Inflammatory macrophage treated with lipopolysaccharide for 4 hours (primary cell): Measurements from ENCODE around the gene NAV2.
"Not testable (repeated sequence)": the region's sequence is repeated elsewhere in the genome, so short reads cannot be mapped to it uniquely, and the experiment has no call there.

Source experiments
- DNase-seq: peaks from one replicate; pipeline ENCODE4 v3.0.0-alpha.2; 2020

Gene NAV2

DNA sequence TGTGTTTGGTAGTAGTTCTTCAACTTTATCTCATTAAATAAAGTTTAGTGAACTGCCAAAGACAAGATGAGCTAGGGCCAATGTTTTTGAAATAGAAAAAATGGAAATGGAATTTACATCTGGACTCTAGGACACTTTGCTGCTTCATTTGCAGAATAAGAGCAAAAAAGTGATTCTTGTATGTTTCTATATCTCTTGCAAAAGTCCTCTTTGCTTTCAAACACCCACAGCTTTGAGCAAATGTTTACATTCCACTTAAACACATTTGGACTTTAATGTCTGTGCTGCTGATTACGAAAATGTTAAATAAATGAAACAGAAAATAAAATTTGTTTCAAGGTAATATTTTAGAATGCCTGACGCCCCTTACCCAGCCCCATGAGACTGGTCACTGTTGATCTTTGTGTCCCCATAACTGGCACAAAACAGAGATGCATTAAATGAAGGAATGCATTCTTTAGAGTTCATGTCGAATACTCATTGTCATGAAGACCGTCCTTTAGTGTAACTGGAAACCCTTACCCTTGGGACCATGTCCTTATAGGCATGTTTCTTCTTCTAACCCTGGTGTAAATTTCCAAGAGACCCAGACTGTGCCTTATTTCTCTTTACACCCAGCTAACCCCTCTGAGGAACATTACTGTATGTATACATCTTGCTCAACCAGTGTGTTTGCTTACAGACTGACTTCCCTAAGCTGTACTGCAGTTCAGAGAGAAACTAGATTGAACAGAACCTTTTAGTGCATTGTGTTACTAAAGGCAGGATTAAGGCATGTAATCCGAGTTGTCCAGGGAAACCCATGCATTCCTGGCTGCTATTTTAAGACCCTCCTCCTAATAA is 199.7 kb downstream of the NAV2 start:
- no peak for DNase-seq

DNA sequence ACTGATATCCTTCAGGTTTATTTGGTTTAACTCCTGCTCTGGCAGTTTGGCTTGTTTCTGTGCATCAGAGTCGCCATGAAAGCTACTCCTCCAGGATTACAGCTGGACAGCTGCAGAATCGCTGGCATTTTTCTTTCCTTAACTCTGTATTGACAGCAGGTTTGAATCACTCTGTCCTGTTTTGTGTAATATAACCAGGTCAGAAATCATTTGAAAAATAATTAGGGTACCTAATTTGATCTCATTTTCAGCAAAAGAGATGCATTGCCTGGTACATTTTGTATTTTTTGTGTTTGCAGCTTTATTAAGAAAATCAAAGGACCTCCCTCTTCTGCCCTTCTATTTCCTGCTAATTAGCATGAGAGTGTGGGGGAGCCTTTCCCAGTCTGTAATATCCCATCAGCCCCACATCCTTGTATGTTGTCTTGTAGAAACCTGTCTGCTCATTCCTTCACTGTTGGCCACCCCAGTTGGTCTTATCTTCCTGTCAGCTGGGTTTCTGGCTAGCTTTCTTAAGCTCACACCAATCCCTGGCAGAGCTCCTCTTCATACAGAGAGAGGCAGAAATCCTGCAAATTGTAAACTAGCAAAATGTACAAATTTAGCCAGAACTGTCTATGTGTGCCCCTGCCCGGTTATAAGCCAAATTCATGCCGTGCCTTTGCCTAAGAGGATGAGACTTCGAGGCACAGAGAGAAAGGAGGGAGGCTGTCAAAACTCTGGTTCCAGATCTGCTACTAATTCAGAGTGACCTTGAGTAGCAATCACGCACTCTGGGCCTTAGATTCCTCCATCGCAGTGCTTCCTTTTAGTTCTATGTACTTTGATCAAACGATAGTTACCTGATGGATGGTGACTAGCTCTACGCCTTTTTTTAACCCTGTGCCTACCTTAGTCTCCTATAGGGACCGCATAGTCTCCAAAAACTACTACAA is 200.6 kb downstream of the NAV2 start:
- DNase-seq, result no peak

- DNase-seq, result no peak
Observed at GRCh38 chr11:19913893-19914249, 201.2 kb downstream of the NAV2 start.

- no peak for DNase-seq
Observed at GRCh38 chr11:19915808-19916207, 203.2 kb downstream of the NAV2 start.

DNA sequence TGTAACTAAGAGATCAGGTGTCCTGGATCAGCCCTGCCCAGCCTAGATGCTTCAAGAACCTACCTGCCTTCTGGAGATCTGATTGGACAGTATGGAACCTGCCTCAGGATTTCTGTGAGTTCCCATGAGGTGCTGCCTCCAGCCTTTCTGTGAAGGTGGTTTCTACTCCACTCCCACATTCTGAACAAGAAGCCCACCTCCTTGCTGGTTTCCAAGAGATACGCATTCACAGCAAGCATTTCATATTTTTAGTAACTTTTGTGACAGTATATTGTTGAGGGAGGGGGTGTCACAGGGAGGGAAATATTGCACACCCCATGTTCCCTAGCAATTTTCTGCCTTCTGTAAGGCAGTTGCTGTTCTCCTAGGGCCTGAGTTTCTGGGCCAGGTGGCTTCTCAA is 204.4 kb downstream of the NAV2 start:
- no peak for DNase-seq

DNA sequence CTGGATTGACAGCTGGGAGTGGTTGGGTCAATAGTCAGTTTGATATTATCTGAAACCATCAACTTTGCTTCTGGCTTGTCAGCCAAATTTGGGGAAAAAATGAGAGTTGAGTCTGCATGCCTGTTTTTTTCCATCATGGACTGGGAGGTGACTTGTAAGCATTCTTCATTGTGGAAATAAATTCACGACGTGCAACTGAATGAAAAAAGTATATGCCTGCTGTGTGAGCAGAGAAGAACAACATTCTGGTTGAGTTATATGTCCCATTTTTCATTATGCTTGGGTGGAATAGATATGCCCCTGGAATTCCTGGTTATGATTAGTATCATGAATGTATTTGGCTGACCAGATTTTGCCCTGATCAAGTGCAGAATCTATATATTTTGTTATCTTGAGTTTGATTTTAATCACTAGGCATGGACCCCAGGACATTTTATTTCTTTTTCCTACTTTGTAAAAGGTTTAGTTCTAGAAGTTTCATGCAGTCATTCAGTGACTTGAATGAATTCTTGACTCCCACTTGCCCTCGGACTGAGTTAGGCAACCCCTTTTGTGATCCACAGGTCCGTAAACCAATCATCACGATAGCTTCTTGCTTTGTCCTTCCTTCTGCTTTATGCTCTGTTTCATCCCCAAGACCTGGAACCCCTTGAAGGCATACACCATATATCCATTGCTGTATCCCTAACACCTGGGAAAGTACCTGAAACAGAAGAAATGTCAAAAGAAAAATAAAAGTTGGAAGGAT is 205.8 kb downstream of the NAV2 start:
- DNase-seq, result no peak

- no peak for DNase-seq
Observed at GRCh38 chr11:19919050-19919561, 206.5 kb downstream of the NAV2 start.

- DNase-seq, result no peak
Observed at GRCh38 chr11:19920982-19921381, 208.3 kb downstream of the NAV2 start.

- no peak for DNase-seq
Observed at GRCh38 chr11:19921976-19922688, 209.5 kb downstream of the NAV2 start.

GRCh38 chr11:19922689-19923035 is 210.0 kb downstream of the NAV2 start:
- DNase-seq, result no peak

DNA sequence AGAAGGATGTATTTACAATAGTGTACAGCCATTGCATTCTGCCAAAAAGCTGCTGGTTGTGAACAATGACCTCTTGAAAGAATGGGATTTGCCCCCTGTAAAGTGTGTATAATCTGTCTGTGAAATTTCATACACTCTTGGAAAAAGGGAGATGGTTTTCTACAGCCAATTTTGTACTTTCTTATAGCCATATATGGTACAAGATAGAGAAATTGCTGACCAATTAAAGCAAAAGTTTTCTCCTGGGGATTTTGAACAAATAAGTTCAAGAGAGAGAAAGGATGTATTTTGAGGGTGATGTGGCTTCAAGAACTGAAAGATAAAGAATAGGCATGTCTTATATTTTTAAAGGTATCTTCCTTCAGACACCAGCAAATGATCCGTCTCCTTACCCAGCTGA is 211.0 kb downstream of the NAV2 start:
- DNase-seq, result no peak

DNA sequence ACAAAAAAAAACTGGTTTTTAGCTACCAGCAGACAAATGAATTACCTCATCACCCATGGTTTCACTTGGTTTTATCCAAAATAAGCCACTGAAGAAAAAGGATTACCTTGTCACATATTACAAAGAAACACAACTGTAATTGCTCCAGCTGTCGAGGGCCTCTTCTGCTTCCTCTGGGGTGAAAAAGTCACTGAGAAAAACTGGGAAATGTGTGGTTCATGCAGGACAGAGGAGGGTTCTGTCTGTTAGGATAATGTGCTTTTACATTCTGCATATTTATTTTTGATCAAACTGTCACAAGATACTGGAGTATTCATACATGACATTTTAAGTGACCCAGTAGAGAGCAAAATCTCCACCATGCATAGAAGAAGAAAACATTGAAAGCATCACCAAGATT is 211.7 kb downstream of the NAV2 start:
- no peak for DNase-seq

GRCh38 chr11:19924716-19925115 is 212.1 kb downstream of the NAV2 start:
- DNase-seq, result no peak

DNA sequence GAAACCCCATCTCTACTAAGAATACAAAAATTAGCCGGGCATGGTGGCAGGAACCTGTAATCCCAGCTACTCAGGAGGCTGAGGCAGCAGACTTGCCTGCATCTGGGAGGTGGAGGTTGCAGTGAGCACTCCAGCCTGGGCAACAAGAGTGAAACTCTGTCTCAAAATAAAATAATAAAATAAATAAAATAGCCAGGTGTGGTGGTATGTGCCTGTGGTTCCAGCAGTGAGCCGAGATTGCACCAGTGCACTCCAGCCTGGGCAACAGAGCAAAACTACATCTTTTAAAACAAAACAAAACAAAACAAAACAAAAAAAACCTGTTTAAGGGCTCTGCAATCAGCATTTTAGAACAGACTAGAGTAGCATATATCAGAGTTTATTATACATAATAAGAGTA is 214.8 kb downstream of the NAV2 start:
- not testable (repeated sequence) for DNase-seq

DNA sequence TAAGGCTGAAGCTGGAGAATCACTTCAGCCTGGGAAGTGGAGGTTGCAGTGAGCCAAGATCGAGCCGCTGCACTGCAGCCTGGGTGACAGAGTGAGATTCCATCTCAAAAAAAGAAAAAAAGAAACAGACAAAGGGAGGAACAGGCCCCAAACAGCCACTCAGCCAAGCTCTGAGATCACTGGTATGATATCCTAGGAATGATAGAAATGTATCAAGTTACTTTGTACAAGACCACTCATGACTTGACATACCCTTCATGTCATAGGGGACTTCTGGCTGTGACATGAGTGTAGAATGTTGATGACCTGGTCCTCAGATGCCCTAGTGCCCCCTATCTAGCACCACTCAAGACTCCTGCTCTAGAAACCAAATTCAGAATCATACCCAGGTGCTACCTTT is 216.5 kb downstream of the NAV2 start:
- DNase-seq, result no peak

GRCh38 chr11:19929655-19930054 is 217.0 kb downstream of the NAV2 start:
- DNase-seq, result no peak

- no peak for DNase-seq
Observed at GRCh38 chr11:19931141-19931770, 218.6 kb downstream of the NAV2 start.

- DNase-seq, result no peak
Observed at GRCh38 chr11:19931771-19932369, 219.2 kb downstream of the NAV2 start.

DNA sequence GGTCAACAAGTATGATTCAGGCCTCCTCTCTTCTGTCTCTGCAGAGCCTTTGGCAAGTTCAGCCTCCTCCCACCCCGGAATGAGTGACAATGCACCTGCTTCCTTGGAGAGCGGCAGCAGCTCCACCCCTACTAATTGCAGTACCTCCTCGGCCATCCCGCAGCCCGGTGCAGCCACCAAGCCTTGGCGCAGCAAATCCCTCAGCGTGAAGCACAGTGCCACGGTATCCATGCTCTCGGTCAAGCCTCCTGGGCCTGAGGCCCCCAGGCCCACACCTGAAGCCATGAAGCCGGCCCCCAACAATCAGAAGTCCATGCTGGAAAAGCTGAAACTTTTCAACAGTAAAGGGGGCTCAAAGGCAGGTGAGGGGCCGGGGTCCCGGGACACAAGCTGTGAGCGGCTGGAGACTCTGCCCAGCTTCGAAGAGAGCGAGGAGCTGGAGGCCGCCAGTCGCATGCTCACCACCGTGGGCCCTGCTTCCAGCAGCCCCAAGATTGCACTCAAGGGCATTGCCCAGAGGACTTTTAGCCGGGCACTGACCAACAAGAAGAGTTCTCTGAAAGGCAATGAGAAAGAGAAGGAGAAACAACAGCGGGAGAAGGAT is 220.6 kb downstream of the NAV2 start:
- no peak for DNase-seq

DNA sequence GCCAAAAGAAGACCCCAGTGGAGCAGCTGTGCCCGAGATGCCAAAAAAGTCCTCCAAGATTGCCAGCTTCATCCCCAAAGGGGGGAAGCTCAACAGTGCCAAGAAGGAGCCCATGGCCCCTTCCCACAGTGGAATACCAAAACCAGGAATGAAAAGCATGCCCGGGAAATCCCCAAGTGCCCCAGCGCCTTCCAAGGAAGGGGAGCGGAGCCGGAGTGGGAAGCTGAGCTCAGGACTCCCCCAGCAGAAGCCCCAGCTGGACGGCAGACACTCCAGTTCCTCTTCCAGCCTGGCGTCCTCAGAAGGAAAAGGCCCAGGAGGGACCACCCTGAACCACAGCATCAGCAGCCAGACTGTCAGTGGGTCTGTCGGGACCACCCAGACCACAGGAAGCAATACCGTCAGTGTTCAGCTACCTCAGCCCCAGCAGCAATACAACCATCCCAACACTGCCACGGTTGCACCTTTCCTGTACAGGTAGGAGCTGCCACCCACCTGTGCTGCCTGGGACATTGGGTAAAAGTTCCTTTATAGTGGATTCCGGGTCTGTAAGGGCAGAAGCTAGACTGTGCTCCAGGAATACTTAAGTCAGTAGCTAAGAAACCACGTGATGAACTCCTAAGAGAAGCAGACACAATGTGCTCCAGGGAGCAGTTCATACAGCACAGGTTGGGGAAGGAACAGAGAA is 221.3 kb downstream of the NAV2 start:
- DNase-seq, result no peak
